ENCODE data around the gene RPL27.

- peak in 3 of 6 experiments; percentile 12 to 46 (median 19) for TF ChIP-seq CTCF (IDR thresholded peaks at IDR 0.05)
- no peak for TF ChIP-seq POLR2A (IDR thresholded peaks at IDR 0.05)
Observed at GRCh38 chr17:42980766-42981397, 17.3 kb upstream of the RPL27 start.

Measured in esophagus squamous epithelium (tissue), 4 donors.